Transverse colon (tissue), 4 donors: ENCODE data around the gene PAQR4. TPM values are rescaled to one million over a fixed set of nuclear protein-coding genes. Genes with fewer than 3 reads are reported as not detected.
"Not testable (repeated sequence)": the region's sequence is repeated elsewhere in the genome, so short reads cannot be mapped to it uniquely, and the experiment has no call there.

Experiments used
- DNase-seq: peaks from one replicate; pipeline ENCODE4 v3.0.0-alpha.2; 2019
- H3K27ac ChIP-seq, 4 donors: fragments of 200-600 bp; sonication (generic); 2 replicates each; pipeline ENCODE4 v1.5.1; 2016 to 2018; ENCODE audit warnings: inconsistent platforms in 4 of 4
- H3K27me3 ChIP-seq: fragments of 200-600 bp; sonication (generic); 2 replicates; pipeline ENCODE4 v1.5.1; 2017; ENCODE audit warnings: inconsistent platforms
- H3K36me3 ChIP-seq, 4 donors: fragments of 200-600 bp; sonication (generic); 2 replicates each; pipeline ENCODE4 v1.5.1; 2017 to 2019; ENCODE audit warnings: inconsistent platforms in 4 of 4
- H3K4me1 ChIP-seq, 4 donors: fragments of 200-600 bp; sonication (generic); 2 replicates each; pipeline ENCODE4 v1.5.1; 2017 to 2020; ENCODE audit warnings: inconsistent platforms in 4 of 4
- H3K4me3 ChIP-seq, 4 donors: fragments of 200-600 bp; sonication (generic); 1 replicate in 1 of 4; 2 replicates in 3 of 4; pipeline versions ENCODE4 v1.5.1 to v1.6.1; 2017 to 2019; ENCODE audit warnings: inconsistent platforms in 4 of 4
- H3K9me3 ChIP-seq, 2 donors: fragments of 200-600 bp; sonication (generic); 2 replicates each; pipeline ENCODE4 v1.5.1; 2017 to 2019; ENCODE audit warnings: inconsistent platforms in 2 of 2
- EP300 ChIP-seq: sonication (generic); formaldehyde crosslinking; IDR thresholded peaks from one replicate; pipeline ENCODE4 v1.6.1; 2017; ENCODE audit warnings: antibody characterized with exemption, low read depth
- POLR2A ChIP-seq: fragments of 450-650 bp; IDR thresholded peaks from one replicate; pipeline ENCODE4 v1.6.1; 2016; ENCODE audit warnings: antibody characterized with exemption, mild to moderate bottlenecking, moderate library complexity
- POLR2AphosphoS5 ChIP-seq, 3 donors: sonication (generic); formaldehyde crosslinking; IDR thresholded peaks; one replicate each; pipeline ENCODE4 v1.6.1; 2016; ENCODE audit warnings: antibody characterized with exemption in 3 of 3
- WGBS, 2 donors: methylation state at CpG; one replicate each; pipeline ENCODE4 v1.1.5; 2018; ENCODE audit warnings: low coverage in 1 of 2; 5-methylcytosine and 5-hydroxymethylcytosine counted together
- in situ Hi-C, 4 donors: fragments of 200-750 bp; cut with MboI; loops; one replicate each; pipeline versions ENCODE4 v1.15.0 to v1.15.1; 2017; ENCODE audit warnings: low sequenced_read_pairs in 3 of 4, low pct_ligation_motif_present in 1 of 4, low pct_unique_long_range_greater_than_20kb in 1 of 4
- intact Hi-C: fragments of 100-400 bp; cut with DNase I; formaldehyde crosslinking; loops from one replicate; pipeline ENCODE4 v1.15.1; 2023; ENCODE audit warnings: low total_unique reads
- total RNA-seq, 4 donors: library from RNA; depleted of rRNA; stranded (reverse); fragments of >200 nt; gene quantifications; one replicate each; pipeline ENCODE4 v1.1.0, GENCODE V29; 2016
- TF ChIP-seq, protein P1 (sequence below), 5 experiments: fragments of 200-600 bp in 3 of 5; fragments of 450-650 bp in 2 of 5; sonication (generic) in 3 of 5; IDR thresholded peaks; 1 replicate in 2 of 5; 2 replicates in 3 of 5; pipeline ENCODE4 v1.5.1; 2016 to 2017; ENCODE audit warnings: antibody characterized with exemption in 5 of 5, inconsistent platforms in 3 of 5, mild to moderate bottlenecking in 2 of 5, moderate library complexity in 1 of 5

The PAQR4 gene
- total RNA-seq, 4 donors from 2014 or later: 3.0 to 5.9 (median 4.4) TPM; not detected in 1

DNA sequence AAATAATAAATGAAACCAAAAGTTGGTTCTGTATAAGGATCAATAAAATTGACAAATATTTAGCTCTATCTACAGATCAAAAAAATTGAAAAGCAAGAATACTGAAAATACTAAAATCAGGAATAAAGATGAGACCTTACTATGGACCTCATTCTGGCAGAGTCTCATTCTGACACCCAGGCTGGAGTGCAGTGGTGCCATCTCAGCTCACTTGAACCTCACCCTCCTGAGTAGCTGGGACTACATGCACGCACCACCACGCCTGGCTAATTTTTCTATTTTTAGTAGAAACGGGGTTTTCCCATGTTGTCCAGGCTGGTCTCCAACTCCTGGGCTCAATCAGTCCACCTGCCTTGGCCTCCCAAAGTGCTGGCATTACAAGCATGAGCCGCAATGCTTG lies 27.1 kb upstream of the PAQR4 start:
- Histone ChIP-seq H3K27me3 (no peaks in the 10 kb centered on the region), H3K4me1 (no peaks in the 10 kb centered on the region), H3K4me3 (no peak overlapping the region), H3K9me3 (no peaks in the 10 kb centered on the region), H3K36me3 (peaks cover 0 to 30% (median 10%) of the 10 kb centered on the region in 4 donors), H3K27ac (no peak overlapping the region)
- WGBS, 2 donors: 74 to 91% methylated on average over 4 of the region's 4 CpGs
- intact Hi-C loops (no loop called here), in situ Hi-C loops (no loop called here)
- TF ChIP-seq EP300: no peak
- no peak for TF ChIP-seq POLR2AphosphoS5 (IDR thresholded peaks at IDR 0.05)
- TF ChIP-seq, protein P1, sequence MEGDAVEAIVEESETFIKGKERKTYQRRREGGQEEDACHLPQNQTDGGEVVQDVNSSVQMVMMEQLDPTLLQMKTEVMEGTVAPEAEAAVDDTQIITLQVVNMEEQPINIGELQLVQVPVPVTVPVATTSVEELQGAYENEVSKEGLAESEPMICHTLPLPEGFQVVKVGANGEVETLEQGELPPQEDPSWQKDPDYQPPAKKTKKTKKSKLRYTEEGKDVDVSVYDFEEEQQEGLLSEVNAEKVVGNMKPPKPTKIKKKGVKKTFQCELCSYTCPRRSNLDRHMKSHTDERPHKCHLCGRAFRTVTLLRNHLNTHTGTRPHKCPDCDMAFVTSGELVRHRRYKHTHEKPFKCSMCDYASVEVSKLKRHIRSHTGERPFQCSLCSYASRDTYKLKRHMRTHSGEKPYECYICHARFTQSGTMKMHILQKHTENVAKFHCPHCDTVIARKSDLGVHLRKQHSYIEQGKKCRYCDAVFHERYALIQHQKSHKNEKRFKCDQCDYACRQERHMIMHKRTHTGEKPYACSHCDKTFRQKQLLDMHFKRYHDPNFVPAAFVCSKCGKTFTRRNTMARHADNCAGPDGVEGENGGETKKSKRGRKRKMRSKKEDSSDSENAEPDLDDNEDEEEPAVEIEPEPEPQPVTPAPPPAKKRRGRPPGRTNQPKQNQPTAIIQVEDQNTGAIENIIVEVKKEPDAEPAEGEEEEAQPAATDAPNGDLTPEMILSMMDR (IDR thresholded peaks at IDR 0.05): no peak
- TF ChIP-seq POLR2A: no peak
- no peak for DNase-seq

GRCh38 chr16:2943716-2944115 lies 25.4 kb upstream of the PAQR4 start:
- H3K27ac ChIP-seq, in situ Hi-C loops, H3K4me1 ChIP-seq, intact Hi-C loops, DNase-seq, H3K4me3 ChIP-seq, H3K27me3 ChIP-seq, H3K9me3 ChIP-seq: not testable (repeated sequence)
- 77 to 88% methylated on average over 8 to 12 of the region's 12 CpGs for WGBS, 2 donors
- peaks cover 0 to 18% (median 8%) of the 10 kb centered on the region in 4 donors for H3K36me3 ChIP-seq

DNA sequence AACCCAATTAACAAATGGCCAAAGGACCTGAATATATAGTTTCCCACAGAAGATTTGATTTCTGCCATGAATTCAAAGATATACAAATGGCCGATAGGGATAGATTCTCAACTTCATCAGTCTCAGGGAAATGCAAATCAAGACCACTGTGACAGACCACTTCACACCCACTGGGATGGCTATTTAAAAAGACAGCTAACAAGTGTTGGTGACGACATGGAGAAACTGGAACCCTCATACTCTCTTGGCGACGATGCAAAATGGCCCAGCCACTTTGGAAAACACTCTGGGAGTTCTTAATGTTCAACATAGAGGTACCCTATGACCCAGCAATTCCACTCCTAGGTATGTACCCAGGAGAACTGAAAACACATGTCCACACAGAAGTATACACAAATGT lies 22.5 kb upstream of the PAQR4 start:
- no peak for DNase-seq
- TF ChIP-seq POLR2A (no peak), EP300 (no peak), POLR2AphosphoS5 (IDR thresholded peaks at IDR 0.05) (no peak)
- TF ChIP-seq, protein P1 (IDR thresholded peaks at IDR 0.05): no peak
- no peaks in the 10 kb centered on the region for H3K9me3 ChIP-seq
- H3K27ac ChIP-seq: no peak overlapping the region
- no peak overlapping the region for H3K4me3 ChIP-seq
- H3K4me1 ChIP-seq: no peaks in the 10 kb centered on the region
- WGBS, 2 donors: 93% methylated on average over 4 of the region's 4 CpGs; no CpG with 5 or more reads in 1 of the 2 donors
- H3K36me3 ChIP-seq: no peaks in the 10 kb centered on the region
- H3K27me3 ChIP-seq: no peaks in the 10 kb centered on the region
- intact Hi-C loops: no loop called here
- in situ Hi-C loops: no loop called here

DNA sequence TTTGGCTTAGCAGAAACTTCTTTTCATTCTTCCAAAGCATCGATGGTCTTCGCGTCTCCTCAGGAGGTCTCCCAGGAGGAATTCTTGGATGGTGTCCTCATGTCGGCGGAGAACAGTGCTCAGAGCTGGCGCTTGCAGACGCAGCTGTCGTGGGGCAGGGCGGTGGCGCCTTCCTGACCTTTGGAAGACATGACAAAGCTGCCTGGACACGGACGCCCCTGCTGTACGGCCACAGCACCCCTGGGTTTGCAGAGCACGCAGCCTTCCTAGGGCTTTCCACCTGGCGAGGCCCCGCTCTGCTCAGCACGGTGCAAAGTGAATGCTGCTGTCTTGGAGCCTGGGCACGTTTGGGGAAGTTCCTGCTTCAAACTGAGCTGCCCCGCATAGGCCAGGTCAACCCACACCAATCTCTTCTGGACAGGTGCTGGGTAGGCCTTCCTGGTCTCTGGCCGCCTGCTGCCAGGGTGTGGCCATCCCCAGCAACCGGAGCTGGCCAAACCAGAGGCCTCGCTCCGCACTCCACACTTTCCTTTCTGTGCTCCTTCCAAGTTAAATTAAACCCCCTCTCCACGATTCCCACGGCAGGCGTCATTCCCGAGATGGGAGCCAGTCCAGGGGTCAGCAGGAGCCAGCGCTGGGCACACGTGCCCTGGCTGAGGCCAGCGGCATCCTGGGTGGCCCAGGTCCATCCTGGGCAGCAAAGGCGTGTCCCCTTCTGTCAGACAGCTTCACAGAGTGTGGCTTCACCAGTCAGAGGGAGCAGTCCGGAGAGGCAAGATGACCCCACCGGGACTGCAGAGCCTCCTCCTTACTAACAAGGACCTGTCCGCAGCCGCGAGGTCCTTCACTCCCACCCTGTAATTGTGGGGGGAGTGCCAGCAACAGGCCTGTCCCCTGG lies 20.1 kb upstream of the PAQR4 start:
- Histone ChIP-seq H3K27ac (no peak overlapping the region), H3K27me3 (peaks cover 2% of the 10 kb centered on the region), H3K4me3 (no peak overlapping the region), H3K36me3 (no peaks in the 10 kb centered on the region), H3K9me3 (no peaks in the 10 kb centered on the region), H3K4me1 (no peaks in the 10 kb centered on the region)
- no peak for TF ChIP-seq EP300
- no peak for TF ChIP-seq POLR2A
- TF ChIP-seq, protein P1 (IDR thresholded peaks at IDR 0.05): no peak
- no peak for TF ChIP-seq POLR2AphosphoS5 (IDR thresholded peaks at IDR 0.05)
- WGBS, 2 donors: 90% methylated on average over 36 of the region's 36 CpGs; no CpG with 5 or more reads in 1 of the 2 donors
- intact Hi-C loops: no loop called here
- no peak for DNase-seq
- in situ Hi-C loops: no loop called here
